Sciatic nerve (tissue), 2 donors: Measurements from ENCODE around the gene CADM1. TPM values are rescaled to one million over a fixed set of nuclear protein-coding genes. Genes with fewer than 3 reads are reported as not detected.

Experiments used
- ATAC-seq: fragments of 200-7000 bp; cut with Tn5 transposase; one replicate; pipeline ENCODE4 v1.9.1; 2020; ENCODE audit warnings: mild to moderate bottlenecking, moderate library complexity
- DNase-seq: peaks from one replicate; pipeline ENCODE4 v3.0.0-alpha.2; 2020; ENCODE audit warnings: low spot score
- intact Hi-C: fragments of 100-400 bp; cut with DNase I; formaldehyde crosslinking; loops from one replicate; pipeline ENCODE4 v1.14.2; 2022
- total RNA-seq: library from RNA; stranded (reverse); fragmentation: NEBNext Ultra II Directional; extraction: Animal tissue kit (Norgen Biotek cat#: 25700); gene quantifications from one replicate; pipeline ENCODE4 v1.2.1, GENCODE V29; 2021
- donor health status: DM: no; HTN: no; CAD: no.
- donor health status: DM: no; HTN: no; CAD: no.

Gene CADM1
- total RNA-seq, 1 donor from 2014 or later = 58.7 TPM

DNA sequence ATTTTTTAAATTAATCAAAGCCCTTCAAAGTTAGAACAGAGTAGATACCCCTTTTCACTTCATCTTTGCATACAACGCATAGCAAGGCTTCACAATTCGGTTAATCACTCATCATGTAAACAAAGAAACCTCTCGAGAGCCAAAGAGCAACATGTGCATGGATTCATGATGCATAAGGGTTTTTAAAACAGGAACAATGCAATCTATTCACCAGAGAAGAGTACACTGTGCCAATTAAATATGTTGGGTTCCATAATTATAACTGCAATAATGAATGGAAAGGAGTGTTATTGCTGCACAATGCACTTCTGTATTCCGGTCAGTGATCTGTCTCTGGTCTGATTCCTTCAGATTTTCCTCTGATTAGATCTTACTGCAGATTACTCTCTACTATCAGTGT, 45.3 kb downstream of the CADM1 start:
- ATAC-seq = peak; percentile 22
- intact Hi-C loops = no loop called here
- no peak for DNase-seq

DNA sequence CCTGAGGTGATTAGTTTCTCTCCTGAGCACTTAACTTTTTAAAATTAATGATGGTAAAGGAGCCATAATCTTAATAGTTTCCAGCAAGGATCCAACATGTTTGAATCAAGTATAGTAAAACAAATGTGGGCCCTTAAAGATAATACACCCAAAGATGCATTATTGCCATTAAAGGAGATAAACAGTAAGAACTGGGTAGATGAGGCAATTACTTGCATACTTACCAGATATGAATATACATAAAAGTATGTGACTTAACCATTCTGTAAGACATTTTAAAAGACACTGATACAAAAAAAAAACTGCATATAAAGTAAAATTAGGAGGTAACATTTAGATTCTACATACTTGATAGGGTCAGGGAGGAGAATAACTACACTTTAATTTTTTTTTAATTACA, 48.2 kb downstream of the CADM1 start:
- no peak for ATAC-seq
- intact Hi-C loops = no loop called here
- no peak for DNase-seq

DNA sequence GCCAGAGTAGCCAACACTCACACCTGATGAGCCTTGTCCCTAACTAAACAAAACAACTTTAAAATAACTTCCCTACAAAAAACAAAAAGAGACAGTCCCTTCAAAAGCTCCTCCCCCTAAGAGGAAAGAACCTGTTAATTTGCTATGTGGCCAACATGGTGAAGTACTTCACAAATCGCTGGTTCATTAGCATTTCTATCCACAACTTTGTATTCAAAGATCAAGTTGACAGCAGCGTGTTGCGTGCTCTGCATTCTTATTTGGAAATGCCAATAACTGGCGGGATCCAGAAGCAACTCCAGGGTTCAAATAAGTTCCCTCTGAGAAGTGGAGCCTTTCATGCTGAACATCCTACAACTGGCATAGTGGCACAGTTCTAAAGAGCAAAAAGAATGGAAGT, 48.6 kb downstream of the CADM1 start:
- no peak for ATAC-seq
- no peak for DNase-seq
- intact Hi-C loops = no loop called here

DNA sequence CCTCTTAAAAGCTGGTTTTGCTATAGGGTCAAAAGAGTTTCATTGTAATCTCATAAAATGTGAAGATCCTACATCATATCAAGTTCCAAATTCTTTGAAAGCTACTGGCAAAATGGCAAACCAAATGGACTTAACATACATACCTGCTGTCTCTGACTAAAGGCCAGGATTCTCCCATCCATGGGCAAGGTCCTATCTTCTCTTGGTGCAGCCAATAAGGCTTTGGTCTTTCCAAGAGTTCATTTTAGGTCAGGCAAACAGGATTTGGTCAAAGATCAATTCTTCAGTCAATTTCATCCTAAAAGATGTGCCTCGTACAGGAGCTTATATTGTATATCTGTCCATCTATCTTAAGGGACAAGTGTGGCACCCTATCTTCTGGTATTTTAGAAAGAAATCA, 49.7 kb downstream of the CADM1 start:
- no peak for ATAC-seq
- DNase-seq = no peak
- intact Hi-C loops = no loop called here

GRCh38 chr11:115453693-115454490, 50.3 kb downstream of the CADM1 start:
- no peak for DNase-seq
- intact Hi-C loops = no loop called here
- no peak for ATAC-seq

- intact Hi-C loops = no loop called here
- no peak for ATAC-seq
- DNase-seq = no peak
Measured at GRCh38 chr11:115452241-115452640, 52.0 kb downstream of the CADM1 start.

DNA sequence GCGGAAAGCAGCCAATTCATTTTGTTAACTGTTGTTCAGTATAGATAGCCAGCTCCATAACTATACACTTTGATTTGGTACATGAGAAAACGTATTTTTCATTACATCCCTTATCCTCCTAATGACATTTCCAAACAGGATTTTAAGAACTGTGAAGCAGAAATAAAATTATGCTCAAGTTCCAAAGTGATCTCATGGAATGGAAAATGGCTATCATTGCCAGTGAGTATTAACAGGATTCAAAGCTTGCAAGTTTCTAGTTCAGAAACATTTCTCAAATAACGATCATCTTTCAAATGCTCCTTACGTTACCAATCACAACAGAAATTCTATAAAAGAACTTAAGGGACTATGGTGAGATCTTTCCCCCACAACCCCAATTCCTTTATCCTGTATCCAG, 53.7 kb downstream of the CADM1 start:
- no peak for ATAC-seq
- DNase-seq = no peak
- intact Hi-C loops = no loop called here

GRCh38 chr11:115447273-115447864, 56.8 kb downstream of the CADM1 start:
- DNase-seq = no peak
- no peak for ATAC-seq

DNA sequence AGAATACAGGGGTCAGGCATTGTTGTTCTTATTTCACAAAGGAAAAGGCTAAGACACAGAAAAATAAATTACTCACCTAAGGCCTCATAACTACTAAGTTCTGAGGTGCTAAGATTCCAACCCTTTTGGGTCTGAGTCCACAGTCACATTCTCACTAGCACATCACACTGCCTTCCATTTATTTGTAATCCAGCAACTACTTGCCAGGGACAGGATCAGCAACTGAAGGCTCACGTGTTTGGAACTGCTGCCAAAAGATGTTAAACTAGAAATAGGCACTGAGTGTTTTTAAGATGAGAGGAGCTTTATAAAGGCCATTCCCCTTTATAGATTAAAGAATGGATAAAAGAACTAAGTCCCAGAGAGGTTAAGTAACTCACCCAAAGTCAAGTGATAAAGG, 58.0 kb downstream of the CADM1 start:
- DNase-seq (no peak), ATAC-seq (no peak)
- intact Hi-C loops = no loop called here

More at GRCh38 chr11:115447273-115447864, 56.8 kb downstream of the CADM1 start:
- intact Hi-C loops = no loop called here

GRCh38 chr11:115444542-115444941, 59.7 kb downstream of the CADM1 start:
- no peak for ATAC-seq
- DNase-seq = no peak
- intact Hi-C loops = no loop called here

GRCh38 chr11:115439969-115440540, 64.2 kb downstream of the CADM1 start:
- DNase-seq (no peak), ATAC-seq (no peak)
- intact Hi-C loops = no loop called here

DNA sequence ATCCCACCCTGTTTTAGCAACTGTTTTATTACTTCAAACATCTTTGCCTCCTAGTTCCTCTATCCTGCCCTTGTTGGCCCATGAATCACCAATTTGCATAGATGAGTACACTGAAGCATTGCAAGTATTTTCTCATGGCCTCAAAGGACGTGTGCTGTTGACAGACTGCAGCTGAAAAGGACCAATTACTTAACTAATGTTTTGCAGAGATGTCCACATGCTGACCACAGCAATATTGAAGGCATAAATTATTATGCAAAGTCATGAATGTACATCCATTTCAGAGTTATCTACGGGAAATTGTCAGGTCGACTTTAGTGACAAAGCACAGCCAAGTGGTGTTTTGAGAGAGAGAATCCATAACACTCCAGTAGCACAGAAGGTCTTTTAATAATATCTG, 64.8 kb downstream of the CADM1 start:
- ATAC-seq (no peak), DNase-seq (no peak)
- intact Hi-C loops = no loop called here

DNA sequence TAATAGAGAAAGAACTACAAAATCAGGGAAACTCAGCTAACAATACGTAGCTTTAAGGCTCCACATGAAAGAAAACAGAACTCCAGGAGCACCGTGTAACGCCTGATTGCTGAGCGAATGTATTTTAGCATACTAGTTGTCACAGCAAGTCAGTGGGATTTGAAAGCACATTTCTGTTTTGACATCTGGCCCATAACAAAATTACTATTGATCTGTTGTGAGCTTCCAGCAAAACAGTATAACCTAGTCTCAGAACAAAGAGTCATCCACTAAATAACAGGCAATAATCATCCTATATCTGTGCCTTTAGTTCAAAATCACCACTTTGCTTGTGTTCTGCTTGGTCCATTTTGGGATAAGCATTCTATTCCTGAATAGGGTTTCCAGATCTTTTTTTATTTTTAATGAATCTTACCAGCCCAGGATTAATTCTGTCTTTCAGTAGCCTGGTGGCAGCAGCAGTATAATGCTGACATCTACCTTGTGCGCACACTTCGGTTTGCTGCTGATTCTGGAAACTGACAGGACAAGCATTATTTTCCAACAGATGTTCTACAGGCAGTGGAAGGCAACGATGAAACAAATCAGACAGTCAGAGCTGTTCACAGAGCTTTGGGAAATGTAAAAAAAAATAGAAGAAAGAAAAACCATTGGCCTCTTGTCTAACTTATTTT, 66.2 kb downstream of the CADM1 start:
- no peak for ATAC-seq
- intact Hi-C loops = no loop called here
- no peak for DNase-seq

GRCh38 chr11:115430345-115430744, 73.9 kb downstream of the CADM1 start:
- ATAC-seq (no peak), DNase-seq (no peak)
- intact Hi-C loops = no loop called here

DNA sequence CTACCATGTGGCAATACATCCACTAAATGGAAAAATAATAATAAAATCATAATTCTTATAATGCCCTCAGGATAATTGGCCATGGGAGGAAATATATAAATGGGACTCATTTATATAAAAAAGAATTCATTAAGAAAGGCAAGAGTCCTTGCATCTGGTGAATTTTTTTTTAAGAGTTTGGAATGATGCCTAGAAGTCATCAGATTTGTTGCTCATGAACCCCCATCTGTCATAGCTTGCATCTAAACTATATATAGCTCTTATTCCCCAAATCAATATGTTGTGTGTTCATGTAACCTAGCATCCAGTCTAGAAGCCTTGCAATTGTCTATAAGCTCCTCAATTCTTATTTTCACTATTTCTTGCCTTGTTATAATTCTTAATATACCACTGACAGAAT, 75.9 kb downstream of the CADM1 start:
- DNase-seq = no peak
- intact Hi-C loops = no loop called here
- ATAC-seq = no peak

GRCh38 chr11:115425816-115426215, 78.4 kb downstream of the CADM1 start:
- DNase-seq (no peak), ATAC-seq (no peak)
- intact Hi-C loops = no loop called here

DNA sequence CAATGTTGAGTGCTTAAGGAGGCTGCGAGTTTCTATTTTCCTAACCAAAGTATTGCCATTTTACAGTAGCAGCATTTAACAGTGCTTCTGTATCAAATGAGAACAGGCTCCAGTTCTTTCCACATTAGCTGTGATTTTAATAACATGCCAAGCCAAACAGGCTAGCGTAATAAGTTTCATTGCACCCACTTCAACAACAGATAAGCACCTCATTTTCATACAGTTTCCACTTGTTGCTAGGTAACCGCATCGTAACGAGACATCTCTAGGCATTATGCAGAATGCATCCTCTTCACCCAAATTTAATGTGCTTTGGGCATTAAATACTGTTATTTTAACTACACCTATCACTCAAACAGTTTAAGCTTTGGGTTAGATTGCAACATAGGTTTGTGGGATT, 79.0 kb downstream of the CADM1 start:
- ATAC-seq = no peak
- DNase-seq = no peak
- intact Hi-C loops = no loop called here

DNA sequence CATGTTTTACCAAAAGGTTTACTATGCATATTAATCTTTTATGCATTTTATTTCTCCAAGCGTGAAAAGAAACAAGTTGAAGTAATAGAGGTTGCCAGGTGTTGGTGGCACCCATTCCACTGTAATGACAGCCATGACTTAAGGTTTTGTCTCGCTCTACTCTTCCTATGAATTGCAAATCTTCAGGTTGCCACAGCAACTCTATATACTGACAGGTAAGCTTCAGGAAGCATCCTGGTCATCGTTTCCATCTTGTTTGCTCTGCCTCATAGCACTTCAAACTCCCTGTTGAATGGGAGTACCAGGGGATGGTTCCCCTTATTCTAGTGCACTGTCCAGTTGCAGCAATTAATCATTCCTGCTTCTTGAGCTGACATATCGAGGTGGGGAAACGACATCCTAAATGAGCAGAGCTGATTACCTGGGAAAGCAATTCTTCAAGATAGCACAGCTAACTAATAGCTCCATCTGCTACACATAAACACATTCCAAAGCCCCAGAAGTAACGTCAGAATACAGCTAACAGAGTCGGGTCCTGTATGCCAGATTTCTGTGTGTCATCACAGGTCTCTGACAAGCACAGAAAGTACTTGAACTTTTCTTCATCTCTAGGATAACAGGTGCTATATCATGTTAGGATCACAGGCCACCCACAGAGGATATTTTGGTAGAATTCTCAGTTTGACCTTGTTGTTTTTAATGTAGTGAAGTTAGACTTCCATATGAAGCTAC, 80.3 kb downstream of the CADM1 start:
- ATAC-seq = no peak
- intact Hi-C loops = no loop called here
- DNase-seq = no peak

DNA sequence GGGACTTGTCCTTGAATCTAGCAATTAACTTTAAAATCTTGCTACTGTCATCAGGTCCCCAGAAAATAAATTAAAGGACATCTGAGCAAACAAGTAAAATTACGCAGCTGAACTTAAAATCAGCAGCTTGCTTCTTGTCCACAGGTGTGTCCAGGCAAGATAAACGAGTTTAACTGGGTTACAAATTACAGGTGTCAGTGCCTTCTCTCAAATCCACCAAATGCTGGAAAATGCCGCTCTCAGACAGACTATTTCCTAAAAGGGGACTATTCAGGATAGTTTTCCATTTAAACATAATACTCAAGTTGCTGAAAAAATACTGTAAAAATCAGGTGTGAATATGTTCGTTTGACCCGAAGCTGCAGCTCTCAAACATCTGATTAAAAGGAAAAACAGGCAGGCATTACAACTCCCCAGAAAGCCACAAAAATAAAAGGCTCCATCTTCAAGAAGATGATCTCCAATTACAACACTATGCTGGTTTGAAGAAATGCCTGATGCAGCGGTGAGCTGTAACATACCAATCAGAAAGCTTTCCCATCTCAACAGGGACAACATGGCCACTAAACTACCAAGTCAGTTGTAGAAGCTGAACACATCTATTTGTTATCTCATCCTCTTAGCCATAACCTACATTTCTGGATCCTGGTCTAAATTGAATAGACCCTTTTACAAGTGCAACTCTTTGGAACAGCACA, 82.1 kb downstream of the CADM1 start:
- no peak for DNase-seq
- no peak for ATAC-seq
- intact Hi-C loops = no loop called here
